ENCODE results near the gene PLA2G6. TPM values are rescaled to one million over a fixed set of nuclear protein-coding genes. Genes with fewer than 3 reads are reported as not detected.

PLA2G6 gene
- total and polyA plus RNA-seq, 2 of the 13 experiments (the other 11 are each of a cell fraction or from before 2014, with no cell fraction given), result 4.8 to 11.5 TPM

DNA sequence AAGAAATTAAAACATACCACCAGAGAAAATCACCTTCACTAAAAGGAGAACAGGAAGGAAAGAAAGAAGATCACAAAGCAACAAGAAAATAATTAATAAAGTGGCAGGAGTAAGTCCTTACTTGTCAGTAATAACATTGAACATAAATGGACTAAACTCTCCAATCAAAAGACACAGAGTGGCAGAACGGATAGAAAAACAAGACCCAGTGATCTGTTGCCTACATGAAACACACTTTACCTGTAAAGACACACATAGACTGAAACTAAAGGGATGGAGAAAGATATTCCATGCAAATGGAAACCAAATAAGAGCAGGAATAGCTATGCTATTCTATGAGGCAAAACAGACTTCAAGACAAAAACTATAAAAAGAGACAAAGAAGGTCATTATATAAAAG, 25.9 kb downstream of the PLA2G6 start:
- WGBS (ENCODE audit: low lambda C conversion rate), result 97% methylated on average over 1 of the region's 1 CpG
- no TSS peak for BruUV-seq (replicated peaks)
- H3K36me3 ChIP-seq (replicated peaks in 1 of 2; ENCODE audit: control insufficient read depth in 1 of 2, insufficient read depth in 2 of 2, low read length in 2 of 2), result no peaks in the 10 kb centered on the region
- H3K9me3 ChIP-seq (ENCODE audit: low read length), result no peaks in the 10 kb centered on the region
- peaks cover 28% of the 10 kb centered on the region for H3K4me1 ChIP-seq (ENCODE audit: insufficient read depth, low read length)
- no peaks in the 10 kb centered on the region for H4K20me1 ChIP-seq (ENCODE audit: insufficient read depth, low read length)
- no peak for FAIRE-seq
- no peak overlapping the region for H3K27ac ChIP-seq (ENCODE audit: extremely low read length, insufficient read depth, low read length)
- intact Hi-C loops (cut with micrococcal nuclease; ENCODE audit: unreplicated experiment) (no loop called here), in situ Hi-C loops (cut with HindIII; ENCODE audit: extremely low pct_ligation_motif_present, low pct_unique_long_range_greater_than_20kb) (no loop called here)
- H3K79me2 ChIP-seq (ENCODE audit: insufficient read depth, low read length), result no peaks in the 10 kb centered on the region
- H3K27me3 ChIP-seq (ENCODE audit: control insufficient read depth in 1 of 2, insufficient read depth in 2 of 2, low read length in 2 of 2), result no peaks in the 10 kb centered on the region
- no peak for DNase-seq (ENCODE audit: low spot score)
- H3K9ac ChIP-seq (ENCODE audit: insufficient read depth, low read depth, low read length), result no peak overlapping the region
- no peak overlapping the region for H2AFZ ChIP-seq (ENCODE audit: low read length)
- CTCF ChIA-PET (ENCODE audit: low intra/inter-chr PET ratio, low total read pairs), result no interaction called here
- no peak for ATAC-seq
- H3K4me3 ChIP-seq (replicated peaks in 1 of 3; ENCODE audit: insufficient read depth in 1 of 3, low read depth in 2 of 3, low read length in 3 of 3), result no peak overlapping the region
- no peak overlapping the region for H3K4me2 ChIP-seq (ENCODE audit: low read depth, low read length)
- POLR2A ChIA-PET, result no interaction called here
- TF ChIP-seq PHF8 (CRISPR knock-in tag; IDR thresholded peaks at IDR 0.05) (no peak), PLRG1 (conservative IDR thresholded peaks at IDR 0.05) (no peak), REXO4 (CRISPR knock-in tag; IDR thresholded peaks at IDR 0.05; ENCODE audit: borderline replicate concordance) (no peak), MXD4 (CRISPR knock-in tag; IDR thresholded peaks at IDR 0.05) (no peak), ZNF232 (CRISPR knock-in tag; IDR thresholded peaks at IDR 0.05; ENCODE audit: borderline replicate concordance) (no peak), YY1 (IDR thresholded peaks at IDR 0.05; ENCODE audit: insufficient read depth, insufficient replicate concordance, low read depth, low read length) (no peak), ELF3 (CRISPR knock-in tag; IDR thresholded peaks at IDR 0.05) (no peak), ZNF557 (CRISPR knock-in tag; IDR thresholded peaks at IDR 0.05) (no peak), ZFP37 (CRISPR knock-in tag; IDR thresholded peaks at IDR 0.05; ENCODE audit: borderline replicate concordance) (no peak), MED8 (CRISPR knock-in tag; IDR thresholded peaks at IDR 0.05; ENCODE audit: insufficient replicate concordance) (no peak), ZNF274 (CRISPR knock-in tag; IDR thresholded peaks at IDR 0.05) (no peak), HES4 (CRISPR knock-in tag; IDR thresholded peaks at IDR 0.05; ENCODE audit: borderline replicate concordance) (no peak)
- TF ChIP-seq, protein P1, sequence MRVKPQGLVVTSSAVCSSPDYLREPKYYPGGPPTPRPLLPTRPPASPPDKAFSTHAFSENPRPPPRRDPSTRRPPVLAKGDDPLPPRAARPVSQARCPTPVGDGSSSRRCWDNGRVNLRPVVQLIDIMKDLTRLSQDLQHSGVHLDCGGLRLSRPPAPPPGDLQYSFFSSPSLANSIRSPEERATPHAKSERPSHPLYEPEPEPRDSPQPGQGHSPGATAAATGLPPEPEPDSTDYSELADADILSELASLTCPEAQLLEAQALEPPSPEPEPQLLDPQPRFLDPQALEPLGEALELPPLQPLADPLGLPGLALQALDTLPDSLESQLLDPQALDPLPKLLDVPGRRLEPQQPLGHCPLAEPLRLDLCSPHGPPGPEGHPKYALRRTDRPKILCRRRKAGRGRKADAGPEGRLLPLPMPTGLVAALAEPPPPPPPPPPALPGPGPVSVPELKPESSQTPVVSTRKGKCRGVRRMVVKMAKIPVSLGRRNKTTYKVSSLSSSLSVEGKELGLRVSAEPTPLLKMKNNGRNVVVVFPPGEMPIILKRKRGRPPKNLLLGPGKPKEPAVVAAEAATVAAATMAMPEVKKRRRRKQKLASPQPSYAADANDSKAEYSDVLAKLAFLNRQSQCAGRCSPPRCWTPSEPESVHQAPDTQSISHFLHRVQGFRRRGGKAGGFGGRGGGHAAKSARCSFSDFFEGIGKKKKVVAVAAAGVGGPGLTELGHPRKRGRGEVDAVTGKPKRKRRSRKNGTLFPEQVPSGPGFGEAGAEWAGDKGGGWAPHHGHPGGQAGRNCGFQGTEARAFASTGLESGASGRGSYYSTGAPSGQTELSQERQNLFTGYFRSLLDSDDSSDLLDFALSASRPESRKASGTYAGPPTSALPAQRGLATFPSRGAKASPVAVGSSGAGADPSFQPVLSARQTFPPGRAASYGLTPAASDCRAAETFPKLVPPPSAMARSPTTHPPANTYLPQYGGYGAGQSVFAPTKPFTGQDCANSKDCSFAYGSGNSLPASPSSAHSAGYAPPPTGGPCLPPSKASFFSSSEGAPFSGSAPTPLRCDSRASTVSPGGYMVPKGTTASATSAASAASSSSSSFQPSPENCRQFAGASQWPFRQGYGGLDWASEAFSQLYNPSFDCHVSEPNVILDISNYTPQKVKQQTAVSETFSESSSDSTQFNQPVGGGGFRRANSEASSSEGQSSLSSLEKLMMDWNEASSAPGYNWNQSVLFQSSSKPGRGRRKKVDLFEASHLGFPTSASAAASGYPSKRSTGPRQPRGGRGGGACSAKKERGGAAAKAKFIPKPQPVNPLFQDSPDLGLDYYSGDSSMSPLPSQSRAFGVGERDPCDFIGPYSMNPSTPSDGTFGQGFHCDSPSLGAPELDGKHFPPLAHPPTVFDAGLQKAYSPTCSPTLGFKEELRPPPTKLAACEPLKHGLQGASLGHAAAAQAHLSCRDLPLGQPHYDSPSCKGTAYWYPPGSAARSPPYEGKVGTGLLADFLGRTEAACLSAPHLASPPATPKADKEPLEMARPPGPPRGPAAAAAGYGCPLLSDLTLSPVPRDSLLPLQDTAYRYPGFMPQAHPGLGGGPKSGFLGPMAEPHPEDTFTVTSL (CRISPR knock-in tag; IDR thresholded peaks at IDR 0.05; ENCODE audit: borderline replicate concordance), result no peak
- TF ChIP-seq, protein P2, sequence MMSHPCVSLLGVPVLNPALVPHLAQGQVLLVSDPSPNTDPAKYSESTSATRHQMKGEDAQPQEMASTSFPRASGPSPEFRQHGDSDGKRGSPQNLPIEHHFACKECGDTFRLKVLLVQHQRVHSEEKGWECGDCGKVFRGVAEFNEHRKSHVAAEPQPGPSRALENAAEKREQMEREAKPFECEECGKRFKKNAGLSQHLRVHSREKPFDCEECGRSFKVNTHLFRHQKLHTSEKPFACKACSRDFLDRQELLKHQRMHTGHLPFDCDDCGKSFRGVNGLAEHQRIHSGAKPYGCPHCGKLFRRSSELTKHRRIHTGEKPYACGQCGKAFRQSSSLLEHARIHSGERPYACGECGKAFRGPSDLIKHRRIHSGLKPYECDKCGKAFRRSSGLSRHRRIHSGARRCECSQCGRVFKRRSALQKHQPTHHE (CRISPR knock-in tag; IDR thresholded peaks at IDR 0.05; ENCODE audit: borderline replicate concordance), result no peak
